Medulla oblongata (tissue), 1 donor: ENCODE data around the gene LMAN2.

ENCODE experiments used
- DNase-seq: peaks from one replicate; pipeline ENCODE4 v3.0.0-alpha.2; 2015; ENCODE audit errors: extremely low spot score

The LMAN2 gene

DNA sequence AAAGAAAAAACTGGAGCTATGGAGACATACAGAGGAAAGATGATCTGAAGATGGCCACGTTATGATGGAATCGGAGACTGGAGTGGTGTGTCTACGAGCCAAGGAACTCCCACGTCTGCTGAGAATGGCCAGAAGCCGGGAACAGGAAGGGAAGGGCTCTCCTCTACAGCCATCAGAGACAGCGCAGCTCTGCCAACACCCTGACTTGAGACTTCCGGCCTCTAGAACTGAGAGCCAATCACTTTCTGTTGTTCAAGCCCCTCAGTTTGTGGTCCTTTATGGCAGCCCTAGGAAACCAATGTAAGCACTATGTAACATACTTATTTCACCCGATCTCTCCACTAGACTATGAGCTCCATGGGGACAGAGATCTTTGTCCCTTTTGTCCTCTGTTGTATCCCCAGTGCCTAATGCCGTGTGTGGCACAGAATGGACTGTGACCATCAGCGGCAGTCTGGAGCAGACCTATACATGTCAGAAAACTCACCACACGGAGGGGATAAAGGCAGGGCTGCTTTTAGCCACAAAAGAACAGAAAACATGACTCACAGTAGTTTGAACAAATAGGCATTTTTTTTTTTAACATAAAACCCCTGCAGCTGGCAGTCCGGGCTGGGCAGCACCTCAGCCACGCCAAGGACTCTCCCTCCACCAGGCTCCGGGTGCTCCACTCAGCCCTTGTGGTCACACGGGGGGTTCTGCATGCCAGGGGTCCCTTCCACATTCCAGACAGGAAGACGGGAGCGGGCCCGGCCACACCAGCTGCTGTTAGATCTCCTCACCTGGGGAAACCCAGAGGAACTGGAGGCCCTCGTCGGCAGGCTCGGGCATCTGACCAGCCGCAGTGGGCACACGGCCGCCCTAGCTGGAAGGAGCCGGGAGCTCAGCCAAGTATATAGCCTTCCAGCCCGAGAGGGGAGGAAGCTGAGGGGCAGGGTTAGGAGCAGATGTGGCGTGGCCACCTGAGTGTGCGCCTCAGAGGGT, 23.6 kb downstream of the LMAN2 start:
- no peak for DNase-seq

DNA sequence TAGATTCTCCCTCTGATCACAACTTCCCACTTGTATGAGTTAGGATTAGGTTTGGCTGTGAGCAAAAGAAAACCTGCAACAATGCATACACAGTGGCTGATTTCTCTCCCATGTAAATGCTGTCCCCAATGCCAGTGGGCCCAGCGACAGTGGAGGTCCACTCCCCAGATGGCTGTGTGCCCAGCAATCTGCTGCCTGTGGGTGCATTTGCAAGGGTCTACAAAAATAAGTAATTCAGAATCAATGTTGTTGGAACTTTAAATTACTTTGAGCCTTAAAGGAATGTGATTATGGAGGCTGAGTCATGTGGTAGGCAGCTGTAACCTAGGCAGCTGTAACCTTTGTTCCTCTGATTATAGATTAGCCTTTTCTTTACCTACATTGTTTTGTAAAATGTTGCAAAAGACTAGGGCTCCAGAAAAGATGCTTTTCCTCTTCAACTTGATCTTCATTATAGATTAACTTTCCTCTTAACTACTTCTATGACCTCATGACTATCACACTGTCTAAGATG, 25.5 kb downstream of the LMAN2 start:
- no peak for DNase-seq

DNA sequence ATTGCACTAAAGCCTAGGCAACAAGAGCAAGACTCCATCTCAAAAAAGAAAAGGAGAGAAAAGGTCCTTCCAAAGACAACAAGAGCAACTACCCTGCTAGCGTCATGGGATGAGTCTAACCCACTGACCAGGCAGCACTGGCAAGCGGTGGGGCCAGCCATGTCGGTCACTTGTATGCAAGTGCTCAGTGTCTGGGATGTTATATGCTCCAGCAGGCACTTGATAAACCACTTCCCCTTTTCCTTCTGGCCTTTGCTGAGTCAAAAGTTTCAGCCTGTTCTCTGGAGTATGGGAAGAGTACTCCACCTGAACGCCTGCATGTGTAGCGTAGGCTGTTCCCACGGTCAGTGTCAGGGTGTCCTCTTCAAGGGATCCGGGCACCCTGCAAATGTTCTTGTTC, 30.6 kb downstream of the LMAN2 start:
- DNase-seq = peak; percentile 67

DNA sequence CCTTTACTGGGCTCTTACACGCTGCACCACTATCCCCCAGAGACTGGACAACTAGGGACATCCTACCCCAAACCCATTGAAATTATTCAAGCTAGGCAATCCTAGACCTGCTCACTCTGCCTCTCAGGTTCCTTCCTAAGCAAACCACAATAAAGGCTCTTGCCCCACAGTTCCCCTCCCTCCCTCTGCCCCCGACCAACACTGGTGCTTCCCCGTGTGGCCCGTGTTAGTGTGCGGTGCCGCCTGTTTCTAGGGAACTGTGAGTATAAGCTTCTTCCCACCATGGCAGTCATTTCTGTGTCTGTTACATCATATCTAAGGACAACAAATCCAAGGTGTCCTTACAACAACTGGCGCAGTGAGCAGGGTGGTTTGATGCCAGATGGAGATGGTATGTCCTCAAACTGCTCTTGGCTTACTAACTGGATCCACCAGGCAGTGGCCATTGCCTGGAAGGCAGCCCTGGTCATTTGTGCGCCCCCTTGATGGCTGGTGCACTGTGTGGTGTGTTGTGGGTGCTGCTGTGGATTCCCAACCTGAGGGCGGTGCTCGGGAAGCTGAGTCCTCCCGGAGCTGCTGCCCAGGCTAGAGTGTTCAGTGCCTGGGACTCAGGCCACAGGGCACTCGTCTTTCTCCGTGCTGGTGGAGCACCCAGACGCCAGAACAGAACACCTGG, 31.4 kb downstream of the LMAN2 start:
- no peak for DNase-seq

DNA sequence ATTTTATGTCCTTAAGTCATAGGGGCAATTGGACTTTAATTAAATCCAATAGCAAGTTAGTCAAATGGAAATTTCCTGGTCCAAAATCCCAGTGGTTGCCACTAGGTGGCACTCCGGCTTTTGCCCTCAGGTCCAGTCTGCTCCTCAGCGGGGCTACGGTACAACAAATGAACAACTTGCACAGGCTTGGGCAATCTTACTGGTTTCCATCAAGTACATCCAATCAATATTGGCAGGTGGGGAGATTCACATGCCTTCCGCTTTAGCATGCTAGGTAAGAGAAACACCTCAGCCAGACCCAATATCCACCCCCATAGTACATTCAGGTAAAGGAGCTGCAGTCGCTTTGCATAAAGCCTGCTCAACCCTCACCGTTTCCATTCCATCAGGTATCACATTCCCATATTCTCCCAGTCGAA, 33.5 kb downstream of the LMAN2 start:
- DNase-seq = peak; percentile 78

DNA sequence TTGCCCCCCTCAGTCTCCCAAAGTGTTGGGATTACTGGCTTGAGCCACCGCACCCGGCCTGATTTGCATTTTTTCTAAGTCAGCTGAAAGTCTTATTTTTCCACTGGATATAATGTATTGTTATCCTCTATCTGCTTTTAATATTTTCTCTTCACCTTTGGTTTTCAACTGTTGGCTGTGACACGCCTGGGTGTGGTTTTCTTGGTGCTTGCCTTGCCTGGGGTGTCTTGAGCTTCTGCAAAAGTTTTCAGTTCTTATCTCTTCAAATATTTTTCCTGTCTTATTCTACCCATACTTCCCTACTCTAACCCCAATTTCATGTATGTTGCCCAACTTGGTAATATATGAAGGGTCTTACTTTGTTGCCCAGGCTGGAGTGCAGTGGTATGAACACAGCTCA, 35.5 kb downstream of the LMAN2 start:
- no peak for DNase-seq

DNA sequence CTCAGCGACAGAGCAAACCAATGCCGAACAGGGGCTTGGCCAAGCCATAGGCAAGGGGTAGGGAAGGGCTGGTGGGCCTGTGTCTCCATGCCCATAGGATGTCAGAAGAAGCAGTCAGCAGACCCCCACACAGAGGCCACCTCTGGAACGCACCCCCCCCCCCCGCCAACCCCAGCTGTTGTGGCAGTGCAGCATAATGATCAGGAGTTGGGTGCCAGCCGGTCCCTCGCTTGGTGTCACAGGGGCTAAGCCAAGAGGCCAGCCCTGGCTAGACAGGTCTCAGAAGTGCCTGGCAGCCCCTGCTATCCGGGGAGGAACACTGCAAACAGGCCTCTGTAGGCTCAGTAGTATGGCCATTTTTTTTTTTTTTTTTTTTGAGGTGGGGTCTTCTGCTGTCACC, 36.1 kb downstream of the LMAN2 start:
- DNase-seq = no peak

DNA sequence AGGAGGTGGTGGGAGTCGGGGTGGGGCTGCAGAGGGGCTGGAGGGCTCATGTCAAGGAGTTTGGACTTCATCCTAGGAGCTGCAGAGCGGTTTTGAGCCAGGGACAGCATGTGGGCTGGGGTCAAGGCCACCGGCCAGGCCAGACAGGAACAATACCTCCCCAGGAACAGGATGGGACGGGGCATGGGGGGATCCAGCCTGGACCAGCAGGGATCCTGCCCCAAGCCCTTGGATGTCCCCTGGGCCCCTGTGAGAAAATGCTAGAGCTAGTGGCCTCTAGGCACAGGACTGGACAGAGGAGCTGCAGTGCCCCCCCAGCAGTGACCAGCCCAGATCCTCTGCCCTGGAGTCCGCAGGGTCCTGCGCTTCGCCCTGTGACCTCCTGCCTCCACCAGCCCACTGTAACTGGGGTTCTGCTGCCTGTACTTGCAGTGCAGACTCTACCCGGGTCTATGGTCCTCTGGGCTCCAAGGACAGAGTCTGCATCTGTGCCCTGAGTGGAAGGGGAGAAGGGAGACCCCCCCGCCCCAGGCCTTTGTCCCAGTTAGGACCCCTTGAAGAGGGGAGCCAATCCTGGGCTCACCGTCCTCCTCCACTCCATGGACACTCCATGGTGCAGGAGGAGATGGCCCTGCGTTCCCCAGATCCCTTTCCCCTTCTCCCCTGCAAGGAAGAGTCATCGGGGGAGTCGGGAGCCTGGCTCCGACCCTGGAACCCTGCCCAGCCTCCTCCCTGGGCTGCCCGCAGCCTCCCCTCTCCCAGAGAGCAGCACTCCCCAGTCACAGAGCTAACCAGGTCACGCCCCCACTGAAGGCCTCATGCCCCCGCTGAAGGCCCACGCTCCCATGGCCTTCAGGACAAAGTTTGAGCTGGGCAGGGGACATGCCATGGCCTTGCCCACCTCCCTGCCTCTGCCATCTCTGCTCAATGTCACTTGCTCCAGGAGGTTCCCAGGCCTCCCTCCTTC, 36.8 kb downstream of the LMAN2 start:
- no peak for DNase-seq

DNA sequence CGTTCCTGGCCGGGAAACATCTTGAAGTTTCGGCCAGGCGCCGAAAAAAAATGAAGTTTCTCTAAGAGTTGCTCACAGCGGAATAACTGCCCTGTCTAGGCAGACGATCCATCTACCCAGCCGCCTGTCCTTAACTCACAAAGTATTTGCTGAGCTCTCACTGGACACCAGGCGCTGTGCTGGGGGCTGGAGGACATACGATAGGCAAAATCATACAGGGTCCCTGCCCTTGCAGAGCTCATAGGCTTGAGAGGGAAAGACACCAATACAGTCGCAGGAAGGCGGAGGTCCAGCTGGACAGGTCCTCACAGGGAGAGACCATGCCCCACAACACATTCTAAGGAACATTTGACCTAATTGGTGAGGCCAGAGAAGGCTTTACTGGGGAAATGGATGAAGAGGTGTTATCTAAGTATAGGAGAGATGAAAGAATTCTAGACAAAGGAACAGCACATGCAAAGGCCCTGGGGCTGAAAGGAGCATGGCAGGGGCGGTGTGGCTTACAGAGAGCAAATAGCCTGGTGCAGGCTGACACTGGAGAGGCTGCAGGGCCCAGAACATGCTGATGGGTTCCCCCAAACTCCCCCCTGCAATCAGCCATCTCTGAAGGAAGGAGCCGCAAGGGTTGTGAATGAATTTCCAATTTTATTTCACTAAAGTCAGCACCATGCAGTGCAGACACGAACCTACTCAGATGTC, 37.8 kb downstream of the LMAN2 start:
- no peak for DNase-seq

DNA sequence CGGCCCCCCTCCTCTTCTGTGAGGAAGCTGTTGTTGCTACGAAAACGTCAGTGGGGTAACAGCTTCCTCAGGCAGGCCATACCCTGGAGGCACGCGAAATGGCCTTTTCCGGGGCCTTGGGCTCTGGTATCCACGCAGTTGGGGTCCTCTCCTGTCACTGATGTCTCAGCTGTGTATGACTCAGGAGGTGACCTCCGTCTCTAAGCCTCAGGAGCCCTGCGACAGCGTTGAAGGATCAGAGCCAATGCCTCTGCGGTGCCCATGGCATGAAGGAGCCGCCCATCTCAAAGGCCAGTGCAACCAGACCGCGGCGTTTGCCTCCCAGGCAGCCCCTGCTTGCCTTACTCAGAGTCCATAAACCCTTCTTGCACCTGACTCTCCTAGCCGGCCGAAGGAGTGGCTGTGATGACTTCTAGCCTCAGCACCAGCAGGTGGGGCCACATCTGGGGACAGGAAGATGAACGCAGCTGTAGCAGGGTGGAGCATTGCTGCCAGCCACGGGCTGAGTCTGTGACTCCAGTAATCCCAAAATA, 38.8 kb downstream of the LMAN2 start:
- no peak for DNase-seq

DNA sequence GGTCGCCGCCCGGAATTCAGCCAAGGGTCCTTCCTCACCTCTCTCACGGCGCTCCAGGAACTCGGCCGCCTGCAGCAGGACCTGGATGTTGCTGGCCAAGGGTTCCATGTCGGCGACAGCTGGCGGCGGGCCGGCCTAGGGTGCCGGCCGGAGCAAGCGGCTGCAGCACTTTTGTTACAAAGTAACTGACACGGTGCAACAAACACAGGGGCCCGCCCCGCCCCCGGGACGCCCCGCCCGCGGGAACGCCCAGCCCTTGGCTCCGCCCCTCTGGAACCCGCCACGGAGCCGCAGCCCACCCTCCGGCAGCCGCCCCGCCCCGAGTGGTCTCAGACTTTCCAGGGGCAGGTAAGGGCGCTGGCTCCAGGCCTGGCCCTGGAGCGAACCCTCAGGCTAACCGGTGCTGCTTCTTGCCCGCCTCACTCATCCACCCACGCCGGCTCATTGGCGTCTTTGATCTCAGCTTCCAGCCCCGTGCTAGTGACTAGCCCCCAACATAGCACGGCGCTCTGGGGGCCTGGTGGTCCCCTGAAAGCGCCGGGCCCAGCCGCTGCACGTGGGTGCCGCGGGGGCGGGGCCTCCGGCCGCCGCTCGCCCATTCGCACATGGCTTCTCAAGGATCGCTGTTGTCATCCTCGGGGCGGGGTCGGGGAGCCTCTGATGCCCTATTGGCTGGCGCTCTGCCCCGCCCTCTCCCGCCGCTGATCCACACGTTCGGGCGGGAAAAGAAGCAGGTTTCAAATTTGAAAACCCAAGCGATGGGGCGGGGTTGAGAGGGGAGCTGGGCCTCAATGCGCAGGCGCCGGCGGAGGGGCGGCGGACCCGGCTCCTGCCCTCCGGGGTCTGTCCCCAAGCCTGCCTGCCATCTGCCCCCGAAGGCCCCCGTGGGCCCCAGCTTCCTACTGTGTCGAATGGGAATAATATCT, 39.5 kb downstream of the LMAN2 start, which contains the start of gene MXD3:
Gene MXD3 (minus strand): TSS at position 176 of the 926 bp plus-strand sequence. CDS start 68 bp downstream, at position 108.
- DNase-seq = peak; percentile 97

DNA sequence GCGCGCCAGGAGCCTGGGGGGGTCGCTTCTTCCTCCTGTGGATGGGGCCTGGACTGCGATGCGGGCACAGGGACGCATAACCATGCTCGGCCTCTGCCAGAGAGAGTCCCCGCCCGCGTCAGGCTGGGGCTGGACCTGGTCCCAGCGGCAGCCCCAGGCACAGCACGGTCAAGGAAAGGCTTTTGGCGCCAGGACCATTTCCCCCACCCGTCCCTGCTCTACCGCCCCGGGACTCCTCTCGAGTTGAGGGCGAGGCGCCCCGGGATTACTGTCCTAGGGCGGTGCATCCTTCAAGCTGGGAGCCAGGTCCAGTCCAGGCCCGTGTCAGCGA, 40.1 kb downstream of the LMAN2 start:
- no peak for DNase-seq

DNA sequence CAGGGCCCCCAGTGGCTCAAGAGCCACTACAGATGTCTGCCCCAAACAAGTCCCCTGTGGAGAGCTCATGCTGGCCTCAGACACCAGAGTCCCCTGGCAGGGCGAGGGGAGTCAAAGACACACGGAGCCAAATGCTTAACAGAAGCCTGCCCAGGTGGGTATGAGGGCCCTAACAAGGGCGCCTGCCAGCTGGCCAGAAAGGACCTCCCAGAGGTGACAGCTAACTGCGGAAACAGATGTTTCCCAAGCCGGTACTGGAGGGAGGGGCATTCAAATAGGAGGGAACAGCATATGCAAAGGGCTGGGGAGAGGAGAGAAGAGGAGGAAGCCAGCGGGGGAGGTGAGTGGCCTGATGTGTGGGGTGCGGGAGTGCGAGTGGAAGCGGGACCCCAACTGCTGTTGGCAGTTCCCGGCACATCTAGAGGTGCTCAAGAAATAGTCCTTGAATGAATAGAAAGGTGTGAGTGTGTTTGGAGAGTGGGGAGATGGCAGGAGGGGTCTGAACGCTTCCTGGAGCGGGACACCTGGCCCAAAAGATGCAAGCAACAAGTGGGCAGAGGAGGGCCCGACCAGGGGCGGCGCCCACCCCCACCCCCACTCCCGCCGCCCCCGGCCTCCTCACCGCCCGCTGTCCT, 40.6 kb downstream of the LMAN2 start:
- DNase-seq = no peak

DNA sequence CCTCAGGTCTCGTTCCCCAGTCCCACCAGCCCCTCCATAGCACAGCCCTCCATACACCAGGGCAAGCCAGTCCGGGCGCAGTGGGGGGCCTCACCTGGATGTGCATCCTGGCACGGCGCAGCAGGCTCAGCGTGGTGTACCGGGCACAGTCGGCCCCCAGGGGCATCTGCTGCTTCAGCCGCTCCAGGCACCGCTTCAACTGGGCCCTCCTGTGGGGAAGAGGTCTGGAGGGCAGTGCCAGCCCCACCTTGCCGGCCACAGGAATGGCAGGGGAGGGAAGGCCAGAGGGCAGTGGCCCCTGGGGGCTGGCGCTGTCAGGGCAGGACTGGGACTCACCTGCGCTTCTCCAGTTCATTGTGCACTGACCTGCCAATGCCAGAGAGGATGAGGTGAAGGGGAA, 41.1 kb downstream of the LMAN2 start:
- DNase-seq = no peak

DNA sequence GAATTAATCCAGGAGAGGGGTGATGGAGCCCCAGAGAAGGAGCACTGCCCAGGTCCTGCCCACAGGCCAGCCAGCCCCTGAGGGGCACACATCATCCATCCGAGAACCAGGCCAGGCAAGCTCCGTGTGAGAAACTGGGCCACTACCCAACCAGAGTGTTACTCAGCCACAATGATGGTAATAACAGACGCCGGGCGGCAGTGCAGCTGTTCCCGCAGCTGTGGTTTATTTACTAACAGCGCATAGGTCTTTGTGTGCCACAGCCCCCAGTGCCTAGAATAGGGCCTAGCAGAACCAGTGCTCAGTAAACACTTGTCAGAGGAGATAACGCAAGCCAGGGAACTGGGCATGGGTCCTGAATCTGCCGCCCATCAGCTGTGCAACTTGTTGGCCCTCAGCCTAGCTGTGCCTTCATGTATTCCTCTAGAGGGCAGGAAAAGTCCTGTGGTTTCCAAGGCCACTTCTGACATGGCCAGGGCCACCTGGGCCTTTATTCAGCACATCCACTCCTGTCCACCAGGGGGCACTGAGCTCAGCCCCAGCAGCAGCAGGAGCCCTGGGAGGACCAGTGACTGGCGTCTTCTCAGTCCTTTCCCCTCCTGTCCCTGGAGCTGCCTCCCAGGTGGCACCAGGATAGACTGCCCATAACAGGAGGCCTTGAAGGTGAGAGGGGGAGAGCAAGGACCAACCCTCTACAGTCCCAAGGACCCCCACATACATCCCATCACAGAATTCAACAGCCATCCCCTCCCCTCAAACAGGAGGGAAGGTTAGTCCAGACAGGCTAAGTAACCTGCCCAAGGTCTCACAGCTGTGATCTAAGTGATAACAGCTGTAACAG, 41.9 kb downstream of the LMAN2 start:
- no peak for DNase-seq

DNA sequence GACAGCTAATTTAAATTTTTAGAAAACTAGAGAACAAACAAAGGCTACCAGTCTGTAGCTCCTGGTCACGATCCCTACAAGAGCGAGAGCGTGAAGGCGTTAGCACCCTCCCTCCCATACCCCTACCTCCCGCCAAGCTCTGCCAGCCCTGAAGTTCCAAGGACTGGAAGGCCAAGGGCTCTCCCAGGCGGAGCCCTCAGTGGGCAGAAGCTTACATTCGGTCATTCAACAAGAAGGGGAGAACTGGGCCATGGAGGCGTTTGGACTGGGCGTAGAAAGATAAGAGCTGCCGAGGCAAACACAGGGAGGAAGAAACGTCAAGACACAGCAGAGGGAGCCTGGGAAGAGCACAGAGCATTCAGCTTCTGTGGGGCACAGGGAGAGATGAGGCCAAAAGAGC, 42.7 kb downstream of the LMAN2 start:
- no peak for DNase-seq

DNA sequence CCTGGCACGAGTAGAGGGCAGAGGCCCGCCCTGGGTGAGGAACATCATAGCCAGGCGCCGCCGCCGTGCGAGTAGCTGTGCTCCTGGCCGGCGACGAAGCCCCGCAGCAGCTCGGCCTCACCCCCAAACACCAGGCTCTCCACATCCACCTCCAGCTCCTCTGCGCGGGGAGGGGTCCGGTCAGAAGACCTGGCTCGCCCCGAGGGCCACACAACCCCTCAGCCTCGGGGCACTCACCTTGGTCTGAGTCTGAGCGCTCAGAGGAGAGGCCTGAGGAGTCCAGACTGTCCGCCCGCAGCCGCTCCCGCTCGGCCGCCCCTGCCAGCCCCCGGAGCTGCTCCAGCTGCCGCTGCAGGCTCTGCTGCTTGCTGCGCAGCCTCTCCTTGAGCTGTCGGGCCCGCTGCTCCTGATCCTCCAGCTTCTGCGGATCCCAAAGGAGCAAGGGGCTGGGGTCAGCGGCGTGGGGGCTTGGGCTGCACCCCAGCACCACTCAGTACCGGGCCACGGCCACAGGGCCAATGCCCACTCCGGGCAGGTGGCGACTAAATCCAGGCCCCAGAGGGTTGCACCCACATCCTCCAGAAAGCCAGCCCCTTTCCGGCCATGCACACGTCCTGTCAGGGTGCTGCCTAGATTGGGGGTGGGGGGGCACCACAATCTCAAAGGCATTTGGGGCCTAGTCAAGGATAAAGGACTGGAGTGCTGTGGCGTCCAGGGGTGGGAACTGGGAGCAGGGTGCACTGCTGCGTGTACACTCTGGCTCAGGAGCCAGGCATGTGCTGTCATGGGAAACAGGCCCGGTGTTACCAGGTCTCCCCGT, 43.7 kb downstream of the LMAN2 start:
- DNase-seq = no peak
